ENCODE data around the gene STX4.

Gene STX4

GRCh38 chr16:31085873-31086628 lies 52.7 kb downstream of the STX4 start:
- TF ChIP-seq, protein P1, sequence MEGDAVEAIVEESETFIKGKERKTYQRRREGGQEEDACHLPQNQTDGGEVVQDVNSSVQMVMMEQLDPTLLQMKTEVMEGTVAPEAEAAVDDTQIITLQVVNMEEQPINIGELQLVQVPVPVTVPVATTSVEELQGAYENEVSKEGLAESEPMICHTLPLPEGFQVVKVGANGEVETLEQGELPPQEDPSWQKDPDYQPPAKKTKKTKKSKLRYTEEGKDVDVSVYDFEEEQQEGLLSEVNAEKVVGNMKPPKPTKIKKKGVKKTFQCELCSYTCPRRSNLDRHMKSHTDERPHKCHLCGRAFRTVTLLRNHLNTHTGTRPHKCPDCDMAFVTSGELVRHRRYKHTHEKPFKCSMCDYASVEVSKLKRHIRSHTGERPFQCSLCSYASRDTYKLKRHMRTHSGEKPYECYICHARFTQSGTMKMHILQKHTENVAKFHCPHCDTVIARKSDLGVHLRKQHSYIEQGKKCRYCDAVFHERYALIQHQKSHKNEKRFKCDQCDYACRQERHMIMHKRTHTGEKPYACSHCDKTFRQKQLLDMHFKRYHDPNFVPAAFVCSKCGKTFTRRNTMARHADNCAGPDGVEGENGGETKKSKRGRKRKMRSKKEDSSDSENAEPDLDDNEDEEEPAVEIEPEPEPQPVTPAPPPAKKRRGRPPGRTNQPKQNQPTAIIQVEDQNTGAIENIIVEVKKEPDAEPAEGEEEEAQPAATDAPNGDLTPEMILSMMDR (IDR thresholded peaks at IDR 0.05; ENCODE audit: borderline replicate concordance, insufficient read depth, low read depth, low read length): no peak

GRCh38 chr16:31086629-31086906 lies 53.2 kb downstream of the STX4 start:
- no peak overlapping the region for H3K4me3 ChIP-seq (ENCODE audit: low read depth, low read length)
- TF ChIP-seq, protein P1 (IDR thresholded peaks at IDR 0.05; ENCODE audit: borderline replicate concordance, insufficient read depth, low read depth, low read length): no peak

More at GRCh38 chr16:31085873-31086628, 52.7 kb downstream of the STX4 start:
- H3K4me3 ChIP-seq (ENCODE audit: low read depth, low read length): no peak overlapping the region

GRCh38 chr16:31087481-31087880 lies 54.1 kb downstream of the STX4 start:
- TF ChIP-seq, protein P1 (IDR thresholded peaks at IDR 0.05; ENCODE audit: borderline replicate concordance, insufficient read depth, low read depth, low read length): no peak
- H3K4me3 ChIP-seq (ENCODE audit: low read depth, low read length): no peak overlapping the region

DNA sequence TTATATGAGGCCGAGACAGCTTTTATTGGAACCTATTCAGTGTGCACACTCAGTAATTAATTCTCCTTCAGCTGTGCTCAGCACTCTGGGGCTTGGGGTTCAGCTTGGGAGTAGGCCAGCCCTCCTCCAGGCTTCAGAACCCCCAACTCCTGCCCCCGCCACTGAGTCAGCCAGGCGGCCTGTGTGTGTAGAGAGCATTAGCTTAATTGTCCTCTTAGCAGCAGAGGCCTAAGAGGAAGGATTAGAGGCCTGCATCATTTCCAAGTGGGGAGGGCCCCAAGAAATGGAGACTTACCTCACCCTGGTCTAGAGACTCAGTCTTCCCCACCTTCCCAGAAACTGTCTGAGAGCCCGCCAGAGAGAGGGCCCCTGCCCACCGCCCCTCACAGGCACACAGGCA lies 54.6 kb downstream of the STX4 start:
- TF ChIP-seq, protein P1 (IDR thresholded peaks at IDR 0.05; ENCODE audit: borderline replicate concordance, insufficient read depth, low read depth, low read length): no peak
- no peak overlapping the region for H3K4me3 ChIP-seq (ENCODE audit: low read depth, low read length)

DNA sequence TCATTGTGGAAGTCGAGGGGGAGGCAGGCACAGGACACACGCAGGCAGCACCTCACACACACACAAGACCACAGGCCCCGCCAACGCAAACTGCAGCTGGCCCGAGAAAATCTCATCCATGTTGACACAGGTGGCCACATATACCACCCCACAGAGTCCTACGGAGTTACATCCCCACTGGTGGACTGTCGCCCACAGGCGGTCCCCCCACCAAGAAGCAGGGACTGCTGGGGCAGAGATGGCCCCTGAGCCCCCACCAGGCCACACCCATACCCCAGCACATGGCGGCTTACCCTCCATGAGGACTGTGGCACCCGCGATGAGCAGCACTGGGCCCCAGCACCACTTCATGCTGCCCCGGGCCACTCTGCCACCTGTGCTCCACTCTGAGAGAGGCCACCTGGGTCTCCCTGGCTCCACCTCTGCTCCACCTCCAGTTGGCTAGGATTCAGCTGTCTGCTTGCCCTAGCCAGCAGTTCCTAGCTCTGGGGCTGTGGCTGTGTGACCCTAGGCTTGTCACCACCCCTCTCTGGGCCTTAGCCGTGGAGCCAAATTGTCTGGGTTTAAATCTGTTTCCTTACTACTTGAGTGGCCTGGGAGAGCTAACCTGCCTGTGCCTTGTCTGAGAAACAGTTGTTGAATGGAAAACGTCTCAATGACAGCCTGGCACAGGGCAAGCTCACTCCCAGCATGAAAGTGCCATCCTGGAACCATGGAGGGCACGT lies 55.3 kb downstream of the STX4 start, which contains the start of gene PRSS53:
TSS of gene PRSS53 (minus strand) at position 485 of the 725 bp plus-strand sequence. CDS start at position 351, 134 bp downstream.
- TF ChIP-seq, protein P1 (IDR thresholded peaks at IDR 0.05; ENCODE audit: borderline replicate concordance, insufficient read depth, low read depth, low read length): no peak
- H3K4me3 ChIP-seq (ENCODE audit: low read depth, low read length): no peak within 1 kb of the TSS

- TF ChIP-seq, protein P1 (IDR thresholded peaks at IDR 0.05; ENCODE audit: borderline replicate concordance, insufficient read depth, low read depth, low read length): no peak
- no peak overlapping the region for H3K4me3 ChIP-seq (ENCODE audit: low read depth, low read length)
Measured at GRCh38 chr16:31089199-31089598, 55.8 kb downstream of the STX4 start.
